WTC11 (cell line): Measurements from ENCODE around the gene FGD3.

Source experiments
- ATF3 ChIP-seq: sonication (generic); formaldehyde crosslinking; conservative IDR thresholded peaks from 2 replicates; pipeline ENCODE4 v1.8.1; 2022; ENCODE audit warnings: mild to moderate bottlenecking, missing genetic modification reagents
- CBFB ChIP-seq: sonication (generic); formaldehyde crosslinking; IDR thresholded peaks from 2 replicates; pipeline ENCODE4 v1.8.1; 2022; ENCODE audit warnings: mild to moderate bottlenecking, low read depth, missing genetic modification reagents
- CREM ChIP-seq: sonication (generic); formaldehyde crosslinking; IDR thresholded peaks from 2 replicates; pipeline ENCODE4 v1.8.1; 2022; ENCODE audit warnings: mild to moderate bottlenecking, missing genetic modification reagents, moderate library complexity
- CTCF ChIP-seq: fragments of 200-600 bp; IDR thresholded peaks from 2 replicates; pipeline ENCODE4 v1.8.0; 2022; ENCODE audit warnings: antibody characterized with exemption
- NFYB ChIP-seq: sonication (generic); formaldehyde crosslinking; conservative IDR thresholded peaks from 2 replicates; pipeline ENCODE4 v1.8.0; 2022; ENCODE audit warnings: low read depth, missing genetic modification reagents
- PRRX2 ChIP-seq: fragments of 250-450 bp; sonication (Bioruptor Pico); IDR thresholded peaks from 2 replicates; pipeline ENCODE4 v1.8.0; 2021; ENCODE audit warnings: mild to moderate bottlenecking
- TF ChIP-seq, protein P1 (sequence below): sonication (generic); formaldehyde crosslinking; IDR thresholded peaks from 2 replicates; pipeline ENCODE4 v1.8.1; 2022; ENCODE audit warnings: low read depth, missing genetic modification reagents, borderline replicate concordance
- TF ChIP-seq, protein P2 (sequence below): sonication (generic); formaldehyde crosslinking; IDR thresholded peaks from 2 replicates; pipeline ENCODE4 v1.8.0; 2022; ENCODE audit warnings: mild to moderate bottlenecking, missing genetic modification reagents

GRCh38 chr9:92969516-92970466 lies 22.5 kb downstream of the FGD3 start:
- no peak for TF ChIP-seq ATF3 (CRISPR knock-in tag)
- no peak for TF ChIP-seq NFYB (CRISPR knock-in tag)
- no peak for TF ChIP-seq CREM (CRISPR knock-in tag)
- TF ChIP-seq CBFB (CRISPR knock-in tag): no peak
- TF ChIP-seq CTCF: no peak
- TF ChIP-seq, protein P1, sequence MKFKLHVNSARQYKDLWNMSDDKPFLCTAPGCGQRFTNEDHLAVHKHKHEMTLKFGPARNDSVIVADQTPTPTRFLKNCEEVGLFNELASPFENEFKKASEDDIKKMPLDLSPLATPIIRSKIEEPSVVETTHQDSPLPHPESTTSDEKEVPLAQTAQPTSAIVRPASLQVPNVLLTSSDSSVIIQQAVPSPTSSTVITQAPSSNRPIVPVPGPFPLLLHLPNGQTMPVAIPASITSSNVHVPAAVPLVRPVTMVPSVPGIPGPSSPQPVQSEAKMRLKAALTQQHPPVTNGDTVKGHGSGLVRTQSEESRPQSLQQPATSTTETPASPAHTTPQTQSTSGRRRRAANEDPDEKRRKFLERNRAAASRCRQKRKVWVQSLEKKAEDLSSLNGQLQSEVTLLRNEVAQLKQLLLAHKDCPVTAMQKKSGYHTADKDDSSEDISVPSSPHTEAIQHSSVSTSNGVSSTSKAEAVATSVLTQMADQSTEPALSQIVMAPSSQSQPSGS (CRISPR knock-in tag): no peak
- TF ChIP-seq, protein P2, sequence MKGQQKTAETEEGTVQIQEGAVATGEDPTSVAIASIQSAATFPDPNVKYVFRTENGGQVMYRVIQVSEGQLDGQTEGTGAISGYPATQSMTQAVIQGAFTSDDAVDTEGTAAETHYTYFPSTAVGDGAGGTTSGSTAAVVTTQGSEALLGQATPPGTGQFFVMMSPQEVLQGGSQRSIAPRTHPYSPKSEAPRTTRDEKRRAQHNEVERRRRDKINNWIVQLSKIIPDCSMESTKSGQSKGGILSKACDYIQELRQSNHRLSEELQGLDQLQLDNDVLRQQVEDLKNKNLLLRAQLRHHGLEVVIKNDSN: no peak
- TF ChIP-seq PRRX2: no peak
